ENCODE data around the gene GATA3.

The GATA3 gene

GRCh38 chr10:8041284-8041991 is 13.1 kb upstream of the GATA3 start:
- Histone ChIP-seq H3K36me3 (ENCODE audit: control insufficient read depth, insufficient read depth, low read length) (no peaks in the 10 kb centered on the region), H3K27me3 (replicated peaks; ENCODE audit: control insufficient read depth, insufficient read depth, low read length) (peaks cover 6% of the 10 kb centered on the region), H3K4me3 (replicated peaks; ENCODE audit: low read depth, low read length) (no peak overlapping the region)
- TF ChIP-seq, protein P1, sequence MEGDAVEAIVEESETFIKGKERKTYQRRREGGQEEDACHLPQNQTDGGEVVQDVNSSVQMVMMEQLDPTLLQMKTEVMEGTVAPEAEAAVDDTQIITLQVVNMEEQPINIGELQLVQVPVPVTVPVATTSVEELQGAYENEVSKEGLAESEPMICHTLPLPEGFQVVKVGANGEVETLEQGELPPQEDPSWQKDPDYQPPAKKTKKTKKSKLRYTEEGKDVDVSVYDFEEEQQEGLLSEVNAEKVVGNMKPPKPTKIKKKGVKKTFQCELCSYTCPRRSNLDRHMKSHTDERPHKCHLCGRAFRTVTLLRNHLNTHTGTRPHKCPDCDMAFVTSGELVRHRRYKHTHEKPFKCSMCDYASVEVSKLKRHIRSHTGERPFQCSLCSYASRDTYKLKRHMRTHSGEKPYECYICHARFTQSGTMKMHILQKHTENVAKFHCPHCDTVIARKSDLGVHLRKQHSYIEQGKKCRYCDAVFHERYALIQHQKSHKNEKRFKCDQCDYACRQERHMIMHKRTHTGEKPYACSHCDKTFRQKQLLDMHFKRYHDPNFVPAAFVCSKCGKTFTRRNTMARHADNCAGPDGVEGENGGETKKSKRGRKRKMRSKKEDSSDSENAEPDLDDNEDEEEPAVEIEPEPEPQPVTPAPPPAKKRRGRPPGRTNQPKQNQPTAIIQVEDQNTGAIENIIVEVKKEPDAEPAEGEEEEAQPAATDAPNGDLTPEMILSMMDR (IDR thresholded peaks at IDR 0.05; ENCODE audit: insufficient read depth, low read length, poor library complexity, severe bottlenecking) = no peak
- DNase-seq (ENCODE audit: extremely low read depth, insufficient read length) = no peak

DNA sequence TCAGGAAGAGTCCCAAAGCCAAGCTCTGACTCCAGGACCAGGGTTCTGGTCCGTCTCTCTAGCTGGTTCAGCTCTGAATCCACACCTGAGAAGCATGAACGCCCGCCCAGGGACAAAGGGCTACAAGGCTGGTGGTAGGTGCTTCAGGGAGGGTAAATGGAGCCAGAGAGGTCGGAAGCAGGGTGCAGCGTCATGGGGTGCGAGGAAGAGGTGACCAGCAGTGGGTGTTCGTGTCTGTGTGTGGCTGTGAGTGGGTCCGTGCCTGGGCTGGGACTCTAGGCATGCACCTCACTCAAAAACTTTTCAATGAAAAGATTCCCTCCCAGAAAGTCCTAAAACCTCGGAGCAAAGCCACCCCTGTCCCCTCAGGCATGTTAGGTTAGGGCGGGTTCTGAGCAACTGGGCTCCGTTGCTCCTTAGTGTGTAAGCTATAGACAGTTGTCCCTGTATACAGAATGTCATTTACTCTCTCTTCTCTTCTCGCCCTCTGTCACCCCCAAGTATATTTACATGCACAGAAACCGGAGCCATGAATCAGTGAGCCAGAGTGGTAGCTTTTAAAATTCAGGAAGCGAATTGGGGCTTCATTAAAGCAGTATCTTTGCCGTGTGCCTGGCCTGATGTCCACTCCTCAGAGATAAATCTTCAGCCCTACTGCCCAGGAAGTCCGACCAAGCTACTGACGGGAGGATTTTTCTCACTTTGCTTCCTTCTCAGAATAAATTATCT is 12.3 kb upstream of the GATA3 start:
- Histone ChIP-seq H3K36me3 (ENCODE audit: control insufficient read depth, insufficient read depth, low read length) (no peaks in the 10 kb centered on the region), H3K4me3 (replicated peaks; ENCODE audit: low read depth, low read length) (no peak overlapping the region), H3K27me3 (replicated peaks; ENCODE audit: control insufficient read depth, insufficient read depth, low read length) (peaks cover 6% of the 10 kb centered on the region)
- TF ChIP-seq, protein P1 (IDR thresholded peaks at IDR 0.05; ENCODE audit: insufficient read depth, low read length, poor library complexity, severe bottlenecking) = no peak
- DNase-seq (ENCODE audit: extremely low read depth, insufficient read length) = no peak

DNA sequence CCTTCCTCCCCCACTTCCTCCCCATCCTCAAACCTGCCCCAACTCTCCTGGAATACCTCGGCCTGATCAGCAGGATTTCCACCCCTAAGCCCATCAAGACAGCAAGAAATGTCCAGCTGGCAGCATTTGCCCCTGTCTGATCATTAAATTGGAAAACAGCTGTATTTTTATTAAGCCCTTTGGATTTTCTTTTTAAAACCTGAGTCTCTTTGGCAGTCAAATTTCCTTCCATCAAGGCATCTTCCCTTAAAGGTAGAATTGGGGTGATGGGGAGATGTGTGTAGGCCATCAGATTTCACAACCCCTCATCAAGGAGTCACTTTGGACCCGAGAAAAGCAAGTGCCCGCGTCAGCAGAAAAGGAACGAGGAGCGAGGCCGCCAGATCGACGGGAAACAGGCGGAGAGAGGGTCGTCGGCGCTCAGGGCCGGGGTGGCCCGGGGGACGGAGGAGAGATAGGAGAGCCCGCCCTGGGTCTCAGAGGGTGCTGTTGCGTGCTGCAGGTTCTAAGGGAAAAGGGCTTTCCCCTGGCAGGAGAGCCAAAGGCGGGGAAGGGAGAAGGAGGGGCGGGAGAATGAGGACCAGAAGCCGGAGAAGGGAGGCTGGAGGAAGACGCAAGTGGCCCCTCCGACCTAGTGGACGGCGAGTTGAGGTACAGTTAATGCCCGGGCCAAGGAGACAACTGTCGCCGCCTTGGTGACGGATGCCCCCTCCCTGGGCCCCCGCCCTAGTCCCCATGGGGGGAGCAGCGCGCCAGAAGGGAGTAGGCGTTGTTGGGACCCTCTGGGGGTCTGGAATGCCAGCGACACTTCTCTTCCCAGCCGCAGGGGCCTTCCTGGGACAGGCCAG is 11.5 kb upstream of the GATA3 start:
- Histone ChIP-seq H3K27me3 (replicated peaks; ENCODE audit: control insufficient read depth, insufficient read depth, low read length) (peaks cover 5% of the 10 kb centered on the region), H3K4me3 (replicated peaks; ENCODE audit: low read depth, low read length) (no peak overlapping the region), H3K36me3 (ENCODE audit: control insufficient read depth, insufficient read depth, low read length) (no peaks in the 10 kb centered on the region)
- DNase-seq (ENCODE audit: extremely low read depth, insufficient read length) = no peak
- TF ChIP-seq, protein P1 (IDR thresholded peaks at IDR 0.05; ENCODE audit: insufficient read depth, low read length, poor library complexity, severe bottlenecking) = no peak

GRCh38 chr10:8043569-8044306 is 10.8 kb upstream of the GATA3 start:
- DNase-seq (ENCODE audit: extremely low read depth, insufficient read length) = no peak
- TF ChIP-seq, protein P1 (IDR thresholded peaks at IDR 0.05; ENCODE audit: insufficient read depth, low read length, poor library complexity, severe bottlenecking) = no peak
- peaks cover 4% of the 10 kb centered on the region for H3K27me3 ChIP-seq (replicated peaks; ENCODE audit: control insufficient read depth, insufficient read depth, low read length)

GRCh38 chr10:8044331-8044907 is 10.1 kb upstream of the GATA3 start:
- TF ChIP-seq, protein P1 (IDR thresholded peaks at IDR 0.05; ENCODE audit: insufficient read depth, low read length, poor library complexity, severe bottlenecking) = no peak
- DNase-seq (ENCODE audit: extremely low read depth, insufficient read length) = no peak
- H3K4me3 ChIP-seq (replicated peaks; ENCODE audit: low read depth, low read length) = peak overlapping the region; percentile 60; the same call in 1 of the 2 replicates
- no peaks in the 10 kb centered on the region for H3K36me3 ChIP-seq (ENCODE audit: control insufficient read depth, insufficient read depth, low read length)
- H3K27me3 ChIP-seq (replicated peaks; ENCODE audit: control insufficient read depth, insufficient read depth, low read length) = peaks cover 4% of the 10 kb centered on the region

More at GRCh38 chr10:8043569-8044306, 10.8 kb upstream of the GATA3 start:
- no peaks in the 10 kb centered on the region for H3K36me3 ChIP-seq (ENCODE audit: control insufficient read depth, insufficient read depth, low read length)
- H3K4me3 ChIP-seq (replicated peaks; ENCODE audit: low read depth, low read length) = no peak overlapping the region

Data from GM06990 (cell line).